Activated CD4-positive, alpha-beta T cell treated with anti-CD3 and anti-CD28 coated beads, Interleukin-2, amount 50 U/mL, for 24 hours (primary cell): ENCODE data around the gene ATP4A.

ENCODE experiments used
- DNase-seq, 2 donors: peaks; one replicate each; pipeline ENCODE4 v3.0.0-alpha.2; 2020; ENCODE audit warnings: low read depth in 1 of 2, low spot score in 1 of 2

The ATP4A gene

DNA sequence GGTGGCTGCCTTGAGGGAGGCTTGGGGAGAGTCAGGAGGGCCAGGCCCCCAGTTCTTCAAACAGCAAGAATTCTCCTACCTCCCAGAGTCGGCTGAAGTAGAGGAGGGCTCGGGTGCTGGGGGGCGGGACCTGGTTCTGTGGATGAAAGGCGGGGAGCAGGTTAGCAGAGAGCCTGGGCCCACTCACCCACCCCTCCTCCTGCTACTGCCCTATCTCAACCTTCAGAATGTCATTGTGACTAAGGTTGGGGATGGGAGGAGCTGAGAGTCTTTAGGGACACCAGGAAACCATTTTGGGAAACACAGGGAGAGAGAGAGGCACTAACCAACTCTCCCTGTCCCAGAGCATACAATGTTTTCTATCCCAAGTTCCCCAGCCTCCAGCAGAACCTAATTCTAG, 60.7 kb downstream of the ATP4A start:
- no peak for DNase-seq

DNA sequence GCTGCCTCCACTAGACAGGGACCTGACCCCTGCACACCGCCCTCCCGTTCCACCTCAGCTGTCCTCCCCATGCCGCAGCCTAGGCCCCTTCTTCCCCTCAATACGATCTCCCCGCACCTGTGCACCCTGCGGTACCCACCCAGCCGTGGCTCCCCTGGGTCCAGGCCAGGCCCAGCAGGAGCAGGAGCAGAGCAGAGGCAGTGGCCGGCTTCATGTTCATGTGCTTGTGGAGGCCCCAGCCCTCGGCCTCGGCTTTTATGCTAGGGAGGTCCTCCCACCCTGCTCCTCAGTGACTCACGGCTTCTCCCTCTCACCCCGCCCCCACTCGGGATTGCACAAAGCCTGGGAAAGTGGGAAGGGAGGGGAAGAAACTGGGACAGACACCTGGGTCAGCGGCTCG, 61.8 kb downstream of the ATP4A start:
- DNase-seq, result no peak

DNA sequence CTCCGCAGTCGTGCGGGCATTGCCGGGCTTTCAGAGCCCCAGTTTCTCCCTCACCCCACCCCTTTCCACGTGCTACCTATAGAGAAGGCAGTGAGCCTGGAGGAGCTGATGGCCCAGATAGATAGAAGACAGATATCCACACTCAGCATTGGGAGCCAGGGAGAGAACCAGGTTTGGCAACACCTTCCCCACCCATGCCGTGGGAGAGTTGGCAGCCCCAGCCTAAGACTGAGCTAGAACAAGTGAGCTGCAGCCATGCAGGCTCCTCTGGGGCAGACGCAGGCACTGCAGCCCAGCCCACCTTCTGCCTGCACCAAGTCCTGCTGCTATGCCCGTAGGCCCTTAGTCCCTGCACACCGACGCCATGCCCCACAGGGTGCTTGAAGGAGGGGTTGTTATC, 62.8 kb downstream of the ATP4A start:
- no peak for DNase-seq
